Heart right ventricle (tissue), 16 donors: ENCODE data around the gene RAD51B. TPM values are rescaled to one million over a fixed set of nuclear protein-coding genes. Genes with fewer than 3 reads are reported as not detected.
A peak's percentile ranks its signal among the peaks of the same experiment; 100 is the strongest.

ENCODE experiments used
- ATAC-seq, 8 donors: fragments of 200-7000 bp; cut with Tn5 transposase; one replicate each; pipeline ENCODE4 v1.9.1; 2020; ENCODE audit warnings: mild to moderate bottlenecking in 8 of 8, moderate library complexity in 8 of 8, moderate number of reproducible peaks in 1 of 8
- DNase-seq, 2 donors: peaks; one replicate each; pipeline ENCODE4 v3.0.0-alpha.2; 2020
- H3K27ac ChIP-seq, 10 donors: fragments of 200-600 bp; sonication (generic) in 2 of 10; one replicate each; pipeline versions ENCODE4 v1.5.0 to v1.8.0; 2020 to 2022; ENCODE audit warnings: mild to moderate bottlenecking in 3 of 10
- H3K27me3 ChIP-seq, 7 donors: fragments of 200-600 bp; one replicate each; pipeline ENCODE4 v1.8.0; 2021 to 2022; ENCODE audit warnings: mild to moderate bottlenecking in 2 of 7
- H3K36me3 ChIP-seq, 9 donors: fragments of 200-600 bp; sonication (generic) in 1 of 9; one replicate each; pipeline versions ENCODE4 v1.5.0 to v1.8.0; 2020 to 2022; ENCODE audit warnings: mild to moderate bottlenecking in 2 of 9
- H3K4me1 ChIP-seq, 9 donors: fragments of 200-600 bp; sonication (generic) in 1 of 9; one replicate each; pipeline versions ENCODE4 v1.5.0 to v1.8.0; 2020 to 2022; ENCODE audit warnings: mild to moderate bottlenecking in 4 of 9
- H3K4me3 ChIP-seq, 10 donors: fragments of 200-600 bp; sonication (generic) in 2 of 10; one replicate each; pipeline versions ENCODE4 v1.5.0 to v1.8.0; 2020 to 2022; ENCODE audit warnings: mild to moderate bottlenecking in 7 of 10, moderate library complexity in 2 of 10
- H3K9me3 ChIP-seq, 11 donors: fragments of 200-600 bp in 10 of 11; sonication (generic) in 2 of 11; one replicate each; pipeline versions ENCODE4 v1.5.0 to v1.8.0; 2013 to 2022; ENCODE audit warnings: mild to moderate bottlenecking in 2 of 11, control low read depth in 1 of 11, moderate library complexity in 1 of 11
- whole genome bisulfite sequencing, 2 donors: extraction: QIAGEN DNeasy Blood & Tissue Kit; methylation state at CpG; one replicate each; pipeline ENCODE4 v1.1.7; 2013; ENCODE audit warnings: inconsistent platforms in 1 of 2; 5-methylcytosine and 5-hydroxymethylcytosine counted together
- intact Hi-C, 10 donors: fragments of 100-400 bp; cut with DNase I; formaldehyde crosslinking; loops; one replicate each; pipeline versions ENCODE4 v1.11.1 to v1.14.2; 2022
- polyA plus RNA-seq, 2 donors: library from polyadenylated mRNA; stranded (reverse); fragments of 200-250 nt; gene quantifications; one replicate each; pipeline ENCODE4 v1.2.3, GENCODE V29; 2013
- total RNA-seq, 10 donors: library from RNA; stranded (reverse); fragmentation: NEBNext Ultra II Directional in 3 of 10; extraction: Animal tissue kit (Norgen Biotek cat#: 25700) in 3 of 10; gene quantifications; one replicate each; pipeline versions ENCODE4 v1.2.1 to v1.2.4, GENCODE V29; 2021 to 2023
- TF ChIP-seq, protein P1 (sequence below), 9 donors: fragments of 200-600 bp; sonication (generic) in 2 of 9; IDR thresholded peaks; one replicate each; pipeline versions ENCODE4 v1.5.0 to v1.8.0; 2021 to 2022; ENCODE audit warnings: antibody characterized with exemption in 9 of 9, mild to moderate bottlenecking in 5 of 9, moderate library complexity in 1 of 9
- donor health status: Arrhythmogenic right ventricular cardiomyopathy.
- donor health status: ischemic (EF 13 %, LVEDD 7.1; RV severe dilation, severe dysfunction).
- donor health status: healthy with polysubstance abuse.
- donor health status: DM: no; HTN: yes; CAD: no.
- donor health status: DM: no; HTN: no; CAD: no.
- donor health status: ischemic (EF 25% LVEDD 6.9; RV normal size, moderate dysfunction).
- donor health status: ischemic (EF 25% LVEDD 5.7; RV mildly dilated, moderate dysfunction).
- donor health status: healthy.
- donor health status: DM: yes; HTN: yes; CAD: no.
- donor health status: Ischemic cardiomyopathy.
- donor health status: ischemic (EF 35%, LVEDD 5.7; RV mildly dilated, moderate dysfunction).
- donor health status: nonischemic (EF 11% LVEDD 7.7; RV severe dilation, severe dysfunction).
- donor health status: DM: yes; HTN: yes; CAD: no.
- donor health status: PGD.
- donor health status: ischemic (EF 29% LVEDD 5.4; RV normal size, mild dysfunction).
- donor health status: nonischemic (EF 23%, LVEDD 6.1; RV moderate dilation, normal function).

The RAD51B gene
- total and polyA plus RNA-seq, 12 donors: 0.88 to 8.6 (median 3.5) TPM

- WGBS, 2 donors: 68 to 69% methylated on average over 6 of the region's 6 CpGs
- intact Hi-C loops: loop anchor here in 2 of 10 donors (2.0 to 5.0 kb wide), 4 partner anchors 47 to 482 kb away; no protein-coding TSS in a partner anchor
- Histone ChIP-seq H3K36me3 (no peaks in the 10 kb centered on the region), H3K27ac (peak overlapping the region in 9 of 10 donors; percentile 32 to 79 (median 69)), H3K27me3 (no peaks in the 10 kb centered on the region), H3K4me3 (no peak overlapping the region), H3K9me3 (no peaks in the 10 kb centered on the region), H3K4me1 (peaks cover 14 to 66% (median 55%) of the 10 kb centered on the region in 9 donors)
- DNase-seq (peak in 1 of 2 donors; percentile 50), ATAC-seq (peak; percentile 13 to 71 (median 46))
- TF ChIP-seq, protein P1, sequence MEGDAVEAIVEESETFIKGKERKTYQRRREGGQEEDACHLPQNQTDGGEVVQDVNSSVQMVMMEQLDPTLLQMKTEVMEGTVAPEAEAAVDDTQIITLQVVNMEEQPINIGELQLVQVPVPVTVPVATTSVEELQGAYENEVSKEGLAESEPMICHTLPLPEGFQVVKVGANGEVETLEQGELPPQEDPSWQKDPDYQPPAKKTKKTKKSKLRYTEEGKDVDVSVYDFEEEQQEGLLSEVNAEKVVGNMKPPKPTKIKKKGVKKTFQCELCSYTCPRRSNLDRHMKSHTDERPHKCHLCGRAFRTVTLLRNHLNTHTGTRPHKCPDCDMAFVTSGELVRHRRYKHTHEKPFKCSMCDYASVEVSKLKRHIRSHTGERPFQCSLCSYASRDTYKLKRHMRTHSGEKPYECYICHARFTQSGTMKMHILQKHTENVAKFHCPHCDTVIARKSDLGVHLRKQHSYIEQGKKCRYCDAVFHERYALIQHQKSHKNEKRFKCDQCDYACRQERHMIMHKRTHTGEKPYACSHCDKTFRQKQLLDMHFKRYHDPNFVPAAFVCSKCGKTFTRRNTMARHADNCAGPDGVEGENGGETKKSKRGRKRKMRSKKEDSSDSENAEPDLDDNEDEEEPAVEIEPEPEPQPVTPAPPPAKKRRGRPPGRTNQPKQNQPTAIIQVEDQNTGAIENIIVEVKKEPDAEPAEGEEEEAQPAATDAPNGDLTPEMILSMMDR (IDR thresholded peaks at IDR 0.05): no peak
Observed at GRCh38 chr14:68729556-68729955, 910.0 kb downstream of the RAD51B start.

GRCh38 chr14:68730348-68730747 lies 910.8 kb downstream of the RAD51B start:
- Histone ChIP-seq H3K9me3 (no peaks in the 10 kb centered on the region), H3K4me3 (no peak overlapping the region), H3K27ac (peak overlapping the region in 9 of 10 donors; percentile 32 to 79 (median 69)), H3K27me3 (no peaks in the 10 kb centered on the region), H3K36me3 (no peaks in the 10 kb centered on the region), H3K4me1 (peaks cover 14 to 74% (median 62%) of the 10 kb centered on the region in 9 donors)
- TF ChIP-seq, protein P1 (IDR thresholded peaks at IDR 0.05): no peak
- WGBS, 2 donors: 29 to 40% methylated on average over 3 of the region's 3 CpGs
- ATAC-seq (peak in 7 of 8 donors; percentile 46 to 84 (median 65)), DNase-seq (peak in 1 of 2 donors; percentile 58)
- intact Hi-C loops: loop anchor here in 3 of 10 donors (5.0 kb wide), 3 partner anchors 52 to 62 kb away; partner anchors contain the start of gene ZFP36L1 (in 1 of the 3)

DNA sequence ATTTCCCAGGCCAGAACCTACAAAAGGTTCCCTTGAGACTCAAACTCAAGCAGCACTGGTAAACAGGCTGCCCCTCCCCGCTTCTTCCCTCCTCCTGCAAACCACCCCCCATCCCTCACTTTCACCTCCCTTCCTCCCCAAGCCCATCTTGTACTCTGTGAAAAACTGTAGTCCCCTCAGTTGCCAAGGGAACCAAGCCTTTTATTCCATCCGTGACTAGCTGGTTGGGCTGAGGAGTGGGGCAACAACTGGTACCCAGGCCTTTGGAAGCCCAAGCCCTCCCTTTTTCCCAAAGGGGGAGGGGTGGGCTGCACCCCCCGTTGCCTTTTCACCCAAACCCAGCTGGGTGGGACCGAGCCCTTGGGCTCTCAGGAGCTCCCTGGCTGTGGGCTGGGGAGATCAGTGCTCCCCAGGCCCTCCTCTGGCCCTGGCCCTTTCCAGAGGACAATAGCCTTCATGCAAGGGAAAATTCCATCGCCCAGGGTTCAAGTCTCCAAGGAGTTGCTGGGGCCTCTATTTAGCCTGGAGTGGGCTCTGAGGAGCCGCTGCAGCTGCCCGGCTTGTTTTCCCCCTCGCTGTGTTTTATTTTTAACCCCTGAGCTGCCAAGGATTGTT lies 911.3 kb downstream of the RAD51B start:
- no peaks in the 10 kb centered on the region for H3K27me3 ChIP-seq
- intact Hi-C loops: loop anchor here in 3 of 10 donors (5.0 kb wide), 3 partner anchors 51 to 61 kb away; partner anchors contain the start of gene ZFP36L1 (in 1 of the 3)
- H3K4me1 ChIP-seq: peaks cover 14 to 79% (median 68%) of the 10 kb centered on the region in 9 donors
- WGBS, 2 donors: 42 to 47% methylated on average over 8 of the region's 8 CpGs
- H3K9me3 ChIP-seq: no peaks in the 10 kb centered on the region
- DNase-seq (no peak), ATAC-seq (peak in 4 of 8 donors; percentile 1 to 35 (median 8))
- peak overlapping the region in 9 of 10 donors; percentile 32 to 79 (median 69) for H3K27ac ChIP-seq
- TF ChIP-seq, protein P1 (IDR thresholded peaks at IDR 0.05): no peak
- no peak overlapping the region for H3K4me3 ChIP-seq
- no peaks in the 10 kb centered on the region for H3K36me3 ChIP-seq

DNA sequence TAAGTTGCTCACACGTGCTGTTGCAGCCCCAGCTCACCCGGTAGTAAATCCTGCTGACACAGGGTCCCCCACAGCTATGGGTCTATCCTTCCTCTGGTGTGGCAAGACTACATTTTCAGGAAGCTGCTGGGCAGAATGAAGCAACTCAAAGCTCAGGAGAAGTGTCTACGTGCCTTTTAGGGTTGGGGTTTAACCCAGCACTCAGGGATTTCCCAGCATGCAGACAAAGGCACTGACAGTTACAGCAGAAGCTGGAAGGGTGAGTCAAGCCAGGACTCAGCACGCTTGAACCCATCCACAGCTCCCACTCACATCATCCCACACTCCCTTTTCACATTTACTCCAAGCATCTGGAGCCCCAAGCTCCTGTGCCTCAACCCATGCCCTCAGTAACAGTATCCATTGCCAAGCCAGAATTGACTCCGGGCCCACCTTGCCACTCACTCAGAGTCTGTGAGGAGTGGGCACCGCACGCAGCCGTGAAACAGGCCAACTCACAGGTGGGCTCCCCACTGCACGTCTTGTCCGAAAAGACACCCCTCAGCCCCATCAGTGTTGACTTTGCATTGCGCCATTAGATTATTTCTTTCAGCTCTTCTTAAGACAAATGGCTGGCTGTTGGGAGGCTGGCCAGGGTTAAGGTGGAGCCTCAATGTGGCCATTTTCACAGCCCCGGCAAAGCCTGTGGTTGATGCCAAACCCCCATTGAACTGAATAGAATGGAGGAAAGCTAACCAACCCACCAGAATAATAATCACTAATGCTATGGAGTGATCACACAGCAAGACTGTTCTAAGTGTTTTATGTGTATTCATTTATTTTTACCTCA lies 913.7 kb downstream of the RAD51B start:
- H3K4me1 ChIP-seq: peaks cover 16 to 86% (median 76%) of the 10 kb centered on the region in 9 donors
- ATAC-seq (peak in 5 of 8 donors; percentile 3 to 43 (median 27)), DNase-seq (no peak)
- 84 to 93% methylated on average over 12 of the region's 12 CpGs for WGBS, 2 donors
- H3K27ac ChIP-seq: peak overlapping the region in 3 of 10 donors; percentile 38 to 91 (median 81)
- H3K4me3 ChIP-seq: no peak overlapping the region
- no peaks in the 10 kb centered on the region for H3K27me3 ChIP-seq
- H3K9me3 ChIP-seq: no peaks in the 10 kb centered on the region
- H3K36me3 ChIP-seq: no peaks in the 10 kb centered on the region
- intact Hi-C loops: loop anchor here in 3 of 10 donors (5.0 kb wide), 3 partner anchors 49 to 59 kb away; partner anchors contain the start of gene ZFP36L1 (in 1 of the 3)
- TF ChIP-seq, protein P1 (IDR thresholded peaks at IDR 0.05): no peak
